WERI-Rb-1 (cell line): ENCODE results near the gene TEDC1.

ENCODE experiments used
- DNase-seq: peaks from one replicate; pipeline ENCODE4 v3.0.0-alpha.2; 2020
- H3K27ac ChIP-seq: fragments of 250-450 bp; sonication (Bioruptor Pico); 2 replicates; pipeline ENCODE4 v1.5.1; 2020; ENCODE audit warnings: mild to moderate bottlenecking, moderate library complexity
- H3K27me3 ChIP-seq: fragments of 250-450 bp; sonication (Bioruptor Pico); 2 replicates; pipeline ENCODE4 v1.5.1; 2021; ENCODE audit warnings: mild to moderate bottlenecking, low read depth, moderate library complexity; ENCODE audit not compliant: insufficient read depth, severe bottlenecking
- H3K36me3 ChIP-seq: fragments of 250-450 bp; sonication (Bioruptor Pico); 2 replicates; pipeline ENCODE4 v1.5.1; 2020; ENCODE audit warnings: mild to moderate bottlenecking, moderate library complexity
- H3K4me3 ChIP-seq: 2 replicates; pipeline ENCODE4 v1.5.1; 2011; ENCODE audit warnings: low read depth, mild to moderate bottlenecking, control low read depth, low read length
- H3K9me3 ChIP-seq: fragments of 250-450 bp; sonication (Bioruptor Pico); 2 replicates; pipeline ENCODE4 v1.5.1; 2021; ENCODE audit warnings: mild to moderate bottlenecking, moderate library complexity; ENCODE audit not compliant: severe bottlenecking
- TF ChIP-seq, protein P1 (sequence below): IDR thresholded peaks from 2 replicates; pipeline ENCODE4 v1.5.1; 2011; ENCODE audit warnings: low read depth, mild to moderate bottlenecking, control low read depth, inconsistent platforms, low read length

Gene TEDC1

DNA sequence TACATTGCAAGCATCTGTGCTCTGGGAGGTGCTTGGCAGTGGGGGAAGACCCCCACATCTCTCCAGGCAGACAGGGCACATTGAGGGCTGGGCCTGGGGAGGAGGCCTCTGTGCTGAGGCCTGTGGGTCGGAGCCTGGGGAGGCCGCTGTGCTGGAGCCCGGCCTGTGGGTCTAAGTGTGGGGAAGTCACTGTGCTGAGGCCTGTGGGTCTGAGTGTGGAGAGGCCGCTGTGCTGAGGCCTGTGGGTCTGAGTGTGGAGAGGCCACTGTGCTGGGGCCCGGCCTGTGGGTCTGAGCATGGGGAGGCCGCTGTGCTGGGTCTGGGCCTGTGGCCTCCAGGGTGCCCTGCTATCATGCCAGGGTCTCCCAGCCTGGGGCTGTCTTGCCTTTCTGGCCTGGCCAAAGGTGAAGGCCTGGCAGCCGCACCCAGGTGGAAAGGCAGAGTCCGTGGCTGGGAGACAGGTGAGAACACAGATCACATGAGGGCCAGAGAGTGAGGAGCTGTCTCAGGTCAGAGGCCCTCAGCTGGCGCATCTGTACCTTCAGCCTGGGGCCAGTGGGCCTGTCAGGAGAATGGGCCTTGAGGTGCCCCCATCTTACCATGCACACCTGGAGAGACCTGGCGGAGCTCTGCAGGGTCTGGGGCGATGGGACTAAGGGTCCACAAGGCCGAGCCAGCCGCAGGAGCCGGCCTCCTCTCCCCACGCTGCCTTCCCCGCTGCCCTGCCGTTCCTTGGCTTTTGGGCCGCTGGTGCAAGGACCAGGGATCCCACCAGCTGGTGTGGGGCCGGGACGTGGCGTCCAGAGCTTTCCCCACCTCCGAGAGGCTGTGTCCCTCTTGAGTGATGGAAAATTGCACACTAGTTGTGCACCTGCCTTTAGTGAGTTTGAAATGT lies 35.0 kb upstream of the TEDC1 start:
- Histone ChIP-seq H3K4me3 (no peak overlapping the region), H3K27me3 (no peaks in the 10 kb centered on the region), H3K27ac (no peak overlapping the region), H3K36me3 (peaks cover 66% of the 10 kb centered on the region), H3K9me3 (no peaks in the 10 kb centered on the region)
- no peak for DNase-seq
- TF ChIP-seq, protein P1, sequence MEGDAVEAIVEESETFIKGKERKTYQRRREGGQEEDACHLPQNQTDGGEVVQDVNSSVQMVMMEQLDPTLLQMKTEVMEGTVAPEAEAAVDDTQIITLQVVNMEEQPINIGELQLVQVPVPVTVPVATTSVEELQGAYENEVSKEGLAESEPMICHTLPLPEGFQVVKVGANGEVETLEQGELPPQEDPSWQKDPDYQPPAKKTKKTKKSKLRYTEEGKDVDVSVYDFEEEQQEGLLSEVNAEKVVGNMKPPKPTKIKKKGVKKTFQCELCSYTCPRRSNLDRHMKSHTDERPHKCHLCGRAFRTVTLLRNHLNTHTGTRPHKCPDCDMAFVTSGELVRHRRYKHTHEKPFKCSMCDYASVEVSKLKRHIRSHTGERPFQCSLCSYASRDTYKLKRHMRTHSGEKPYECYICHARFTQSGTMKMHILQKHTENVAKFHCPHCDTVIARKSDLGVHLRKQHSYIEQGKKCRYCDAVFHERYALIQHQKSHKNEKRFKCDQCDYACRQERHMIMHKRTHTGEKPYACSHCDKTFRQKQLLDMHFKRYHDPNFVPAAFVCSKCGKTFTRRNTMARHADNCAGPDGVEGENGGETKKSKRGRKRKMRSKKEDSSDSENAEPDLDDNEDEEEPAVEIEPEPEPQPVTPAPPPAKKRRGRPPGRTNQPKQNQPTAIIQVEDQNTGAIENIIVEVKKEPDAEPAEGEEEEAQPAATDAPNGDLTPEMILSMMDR = no peak

DNA sequence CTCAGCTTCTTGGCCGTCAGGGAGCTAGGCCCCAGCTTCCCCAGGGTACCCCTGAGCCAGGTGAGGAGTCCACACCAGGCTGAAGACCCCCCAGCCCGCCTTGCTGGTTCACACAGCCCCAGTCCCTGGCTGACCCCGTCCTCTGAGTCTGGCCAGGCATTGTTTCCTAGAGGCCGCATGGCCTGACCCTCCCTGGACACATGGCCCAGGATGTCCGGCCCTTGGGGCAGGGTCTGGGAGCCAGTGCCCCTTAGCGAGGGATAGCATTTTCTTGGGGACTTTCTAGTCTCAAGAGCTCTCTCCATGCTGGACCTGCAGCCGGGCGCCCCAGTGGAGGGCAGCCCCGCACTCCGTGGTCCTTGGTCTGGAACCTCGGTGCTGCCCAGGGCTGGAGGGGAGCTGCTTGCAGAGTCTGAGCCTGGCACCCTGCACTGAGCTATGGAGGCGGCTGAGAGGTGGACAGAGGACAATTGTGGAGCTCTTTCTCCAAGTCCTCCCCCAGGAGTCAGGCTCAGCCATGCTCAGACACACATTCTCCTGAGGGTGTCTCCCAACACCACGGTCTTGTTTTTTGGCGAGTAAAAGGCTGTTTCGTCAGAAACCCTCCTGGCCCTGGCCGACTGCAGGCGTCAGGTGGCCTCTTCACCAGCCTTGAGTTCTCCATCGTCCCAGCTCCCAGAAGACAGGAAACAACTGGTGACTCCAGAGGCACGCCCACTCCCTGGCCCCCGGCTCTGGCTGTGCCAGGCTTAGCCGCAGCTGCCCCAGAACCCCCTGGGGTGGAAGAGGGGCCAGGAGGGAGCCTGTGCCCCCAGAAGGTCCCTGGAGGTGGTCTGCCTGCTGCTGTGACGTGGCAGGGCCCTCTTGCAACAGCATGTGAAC lies 34.1 kb upstream of the TEDC1 start:
- Histone ChIP-seq H3K36me3 (peaks cover 69% of the 10 kb centered on the region), H3K4me3 (no peak overlapping the region), H3K27ac (no peak overlapping the region), H3K9me3 (no peaks in the 10 kb centered on the region), H3K27me3 (no peaks in the 10 kb centered on the region)
- TF ChIP-seq, protein P1 = no peak
- no peak for DNase-seq

DNA sequence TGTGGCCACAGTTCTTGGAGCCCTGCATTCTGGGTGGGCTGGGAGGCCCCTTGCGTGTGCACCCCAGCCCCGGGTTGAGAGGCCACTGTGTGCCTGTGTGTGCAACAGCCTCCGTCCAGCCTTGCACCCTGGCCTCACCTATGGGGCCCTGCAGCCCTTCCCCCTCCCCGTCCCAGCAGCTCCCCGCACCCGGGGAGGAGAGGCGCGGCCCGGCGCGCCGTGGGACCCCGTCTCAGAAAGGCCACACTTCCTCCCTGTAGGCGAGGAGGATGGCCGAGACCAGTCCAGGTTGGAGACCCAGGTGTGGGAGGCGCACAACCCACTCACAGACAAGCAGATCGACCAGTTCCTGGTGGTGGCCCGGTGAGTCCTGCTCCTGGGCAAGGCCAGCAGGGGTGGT lies 33.0 kb upstream of the TEDC1 start:
- no peak for DNase-seq
- no peaks in the 10 kb centered on the region for H3K27me3 ChIP-seq
- H3K9me3 ChIP-seq = no peaks in the 10 kb centered on the region
- H3K4me3 ChIP-seq = no peak overlapping the region
- TF ChIP-seq, protein P1 = no peak
- H3K36me3 ChIP-seq = peaks cover 69% of the 10 kb centered on the region
- no peak overlapping the region for H3K27ac ChIP-seq

DNA sequence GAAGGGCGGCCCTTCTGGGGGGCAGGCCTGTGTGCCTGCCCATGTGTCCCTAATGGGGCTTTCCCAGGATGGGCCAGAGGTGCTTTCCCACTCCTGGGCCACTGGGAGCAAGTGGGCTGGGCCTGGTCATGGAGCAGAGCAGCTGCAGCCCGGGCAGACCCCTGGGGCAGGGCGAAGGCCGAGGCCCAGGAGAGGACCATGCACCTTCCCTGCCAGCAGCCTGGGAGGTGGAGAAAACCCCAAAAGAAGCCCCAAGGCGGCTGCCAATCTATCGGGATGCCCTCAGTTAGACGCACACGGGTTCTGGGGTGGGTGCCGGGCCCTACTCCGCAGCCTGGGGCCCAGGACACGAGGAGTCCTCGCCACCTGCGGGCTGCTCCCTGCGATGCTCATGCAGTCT lies 32.5 kb upstream of the TEDC1 start:
- Histone ChIP-seq H3K4me3 (no peak overlapping the region), H3K27ac (no peak overlapping the region), H3K36me3 (peaks cover 69% of the 10 kb centered on the region), H3K27me3 (no peaks in the 10 kb centered on the region), H3K9me3 (no peaks in the 10 kb centered on the region)
- TF ChIP-seq, protein P1 = no peak
- no peak for DNase-seq

DNA sequence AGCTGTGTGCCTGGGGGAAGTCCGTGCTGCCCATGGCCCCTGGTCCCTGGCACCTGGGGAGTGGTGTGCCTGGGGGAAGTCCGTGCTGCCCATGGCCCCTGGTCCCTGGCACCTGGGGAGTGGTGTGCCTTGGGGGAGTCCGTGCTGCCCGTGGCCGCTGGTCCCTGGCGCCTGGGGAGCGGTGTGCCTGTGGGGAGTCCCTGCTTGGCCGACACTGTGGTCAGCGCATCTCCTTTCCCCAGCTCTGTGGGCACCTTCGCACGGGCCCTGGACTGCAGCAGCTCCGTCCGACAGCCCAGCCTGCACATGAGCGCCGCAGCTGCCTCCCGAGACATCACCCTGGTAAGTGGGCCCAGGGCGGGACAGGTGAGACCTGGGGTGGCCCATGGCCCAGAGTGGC lies 30.9 kb upstream of the TEDC1 start:
- DNase-seq = no peak
- Histone ChIP-seq H3K27me3 (no peaks in the 10 kb centered on the region), H3K36me3 (peaks cover 72% of the 10 kb centered on the region), H3K4me3 (no peak overlapping the region), H3K27ac (no peak overlapping the region), H3K9me3 (no peaks in the 10 kb centered on the region)
- TF ChIP-seq, protein P1 = no peak
